ENCODE results near the gene BBC3. TPM values are rescaled to one million over a fixed set of nuclear protein-coding genes. Genes with fewer than 3 reads are reported as not detected.

BBC3 gene
- total RNA-seq, 4 donors from 2014 or later = 0.48 to 3.2 (median 2.6) TPM

DNA sequence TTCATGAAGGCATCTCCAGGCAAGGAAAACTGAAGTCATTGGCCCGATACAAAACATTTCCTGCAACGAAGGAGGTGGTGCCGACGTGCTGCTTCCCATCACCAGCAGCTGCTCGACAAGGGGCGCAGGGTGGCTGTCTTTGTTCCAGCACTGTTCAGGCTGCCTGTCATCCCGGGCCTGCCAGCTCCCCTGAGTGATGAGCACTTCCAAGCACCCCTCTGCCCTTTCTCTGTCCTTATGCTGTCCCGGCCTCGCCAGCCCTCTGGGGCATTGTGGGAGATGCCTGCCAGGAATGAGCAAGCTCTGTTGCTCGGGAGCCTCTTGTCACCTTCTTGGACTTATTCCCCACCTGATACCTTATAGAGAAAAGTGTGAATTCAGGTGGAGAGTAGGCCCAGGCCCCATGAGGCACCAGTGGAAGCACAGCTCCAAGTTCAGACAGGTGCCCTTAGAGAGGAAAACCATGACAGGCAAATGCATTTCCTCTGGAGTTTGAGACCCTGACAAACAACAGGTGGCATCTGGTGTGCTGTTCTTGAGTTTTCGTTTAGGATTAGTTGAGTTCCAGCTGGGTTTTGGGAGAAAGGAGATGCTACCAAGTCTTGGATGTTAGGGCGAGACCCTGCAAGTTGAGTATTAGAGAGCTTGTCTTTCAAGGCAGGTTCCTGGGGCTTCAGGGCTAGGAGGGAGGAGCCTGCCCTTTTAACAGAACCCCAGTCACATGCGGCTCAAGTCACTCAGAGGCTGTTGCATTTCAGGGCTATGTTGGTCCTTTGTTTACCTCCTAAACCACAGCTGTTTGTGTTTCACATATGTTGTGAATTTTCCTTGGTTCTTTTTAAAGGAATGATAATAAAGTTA, 21.4 kb downstream of the BBC3 start:
- H3K4me3 ChIP-seq = no peak overlapping the region
- no peaks in the 10 kb centered on the region for H3K27me3 ChIP-seq
- no peak for DNase-seq
- H3K27ac ChIP-seq = no peak overlapping the region
- peaks cover 0 to 10% (median 5%) of the 10 kb centered on the region in 3 donors for H3K4me1 ChIP-seq
- intact Hi-C loops (cut with DNase I) = loop anchor here (10.0 kb wide), 1 partner anchor 65 kb away; no protein-coding TSS in a partner anchor
- peaks cover 4 to 60% (median 12%) of the 10 kb centered on the region in 3 donors for H3K36me3 ChIP-seq
- no peaks in the 10 kb centered on the region for H3K9me3 ChIP-seq
- no peak for TF ChIP-seq POLR2A (IDR thresholded peaks at IDR 0.05)
- TF ChIP-seq, protein P1, sequence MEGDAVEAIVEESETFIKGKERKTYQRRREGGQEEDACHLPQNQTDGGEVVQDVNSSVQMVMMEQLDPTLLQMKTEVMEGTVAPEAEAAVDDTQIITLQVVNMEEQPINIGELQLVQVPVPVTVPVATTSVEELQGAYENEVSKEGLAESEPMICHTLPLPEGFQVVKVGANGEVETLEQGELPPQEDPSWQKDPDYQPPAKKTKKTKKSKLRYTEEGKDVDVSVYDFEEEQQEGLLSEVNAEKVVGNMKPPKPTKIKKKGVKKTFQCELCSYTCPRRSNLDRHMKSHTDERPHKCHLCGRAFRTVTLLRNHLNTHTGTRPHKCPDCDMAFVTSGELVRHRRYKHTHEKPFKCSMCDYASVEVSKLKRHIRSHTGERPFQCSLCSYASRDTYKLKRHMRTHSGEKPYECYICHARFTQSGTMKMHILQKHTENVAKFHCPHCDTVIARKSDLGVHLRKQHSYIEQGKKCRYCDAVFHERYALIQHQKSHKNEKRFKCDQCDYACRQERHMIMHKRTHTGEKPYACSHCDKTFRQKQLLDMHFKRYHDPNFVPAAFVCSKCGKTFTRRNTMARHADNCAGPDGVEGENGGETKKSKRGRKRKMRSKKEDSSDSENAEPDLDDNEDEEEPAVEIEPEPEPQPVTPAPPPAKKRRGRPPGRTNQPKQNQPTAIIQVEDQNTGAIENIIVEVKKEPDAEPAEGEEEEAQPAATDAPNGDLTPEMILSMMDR (IDR thresholded peaks at IDR 0.05) = no peak
- WGBS, 2 donors = 74 to 80% methylated on average over 13 of the region's 13 CpGs

DNA sequence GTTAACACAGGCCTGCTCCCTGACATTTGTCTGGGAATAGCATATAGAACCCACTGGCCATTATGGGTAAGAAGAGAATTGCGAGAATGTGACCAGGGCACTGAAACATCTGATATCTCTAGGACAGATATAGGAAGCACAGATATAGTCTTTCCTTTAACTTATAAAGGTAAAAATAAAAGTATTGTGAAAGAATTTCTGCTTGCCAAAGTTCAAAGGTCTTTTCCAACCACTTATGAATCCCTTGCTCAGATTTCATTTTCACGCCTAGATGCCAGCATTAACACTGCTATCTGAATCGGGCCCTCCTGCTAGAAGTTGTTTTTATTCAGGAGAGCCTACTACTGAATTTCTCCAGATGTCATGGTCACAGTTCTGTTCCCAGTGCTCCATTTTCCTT, 27.7 kb downstream of the BBC3 start:
- Histone ChIP-seq H3K27me3 (no peaks in the 10 kb centered on the region), H3K4me3 (no peak overlapping the region), H3K36me3 (peaks cover 13 to 97% (median 14%) of the 10 kb centered on the region in 3 donors), H3K9me3 (no peaks in the 10 kb centered on the region), H3K27ac (no peak overlapping the region), H3K4me1 (no peaks in the 10 kb centered on the region)
- no peak for DNase-seq
- 67 to 87% methylated on average over 3 of the region's 3 CpGs for WGBS, 2 donors
- intact Hi-C loops (cut with DNase I) = loop anchor here (10.0 kb wide), 1 partner anchor 58 kb away; no protein-coding TSS in a partner anchor
- TF ChIP-seq, protein P1 (IDR thresholded peaks at IDR 0.05) = no peak
- TF ChIP-seq POLR2A (IDR thresholded peaks at IDR 0.05) = no peak

DNA sequence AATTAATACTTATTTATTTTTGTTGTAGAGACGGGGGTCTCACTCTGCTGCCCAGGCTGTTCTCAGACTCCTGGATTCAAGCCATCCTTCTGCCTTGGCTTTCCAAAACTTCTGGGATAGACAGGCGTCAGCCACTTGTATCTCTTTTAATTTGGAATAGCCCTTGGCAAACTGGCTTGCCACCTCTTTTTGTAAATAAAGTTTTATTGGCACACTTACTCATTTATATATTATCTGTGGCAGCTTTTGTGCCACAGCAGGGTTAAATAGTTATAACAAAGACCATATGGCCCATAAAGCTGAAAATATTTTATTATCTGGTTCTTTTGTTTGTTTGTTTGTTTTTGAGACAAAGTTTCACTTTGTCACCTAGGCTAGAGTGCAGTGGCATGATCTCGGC, 30.5 kb downstream of the BBC3 start:
- H3K9me3 ChIP-seq = no peaks in the 10 kb centered on the region
- no peak overlapping the region for H3K27ac ChIP-seq
- intact Hi-C loops (cut with DNase I) = loop anchor here (10.0 kb wide), 1 partner anchor 56 kb away; no protein-coding TSS in a partner anchor
- no peaks in the 10 kb centered on the region for H3K27me3 ChIP-seq
- no peak overlapping the region for H3K4me3 ChIP-seq
- peaks cover 18 to 83% (median 20%) of the 10 kb centered on the region in 3 donors for H3K36me3 ChIP-seq
- no peak for DNase-seq
- TF ChIP-seq POLR2A (IDR thresholded peaks at IDR 0.05) = no peak
- TF ChIP-seq, protein P1 (IDR thresholded peaks at IDR 0.05) = no peak
- WGBS, 2 donors = 60 to 84% methylated on average over 3 of the region's 3 CpGs
- no peaks in the 10 kb centered on the region for H3K4me1 ChIP-seq

GRCh38 chr19:47197141-47197540, 33.9 kb downstream of the BBC3 start:
- peaks cover 12 to 49% (median 12%) of the 10 kb centered on the region in 3 donors for H3K36me3 ChIP-seq
- no peak overlapping the region for H3K27ac ChIP-seq
- H3K4me1 ChIP-seq = peaks cover 0 to 12% (median 3%) of the 10 kb centered on the region in 3 donors
- H3K27me3 ChIP-seq = no peaks in the 10 kb centered on the region
- H3K4me3 ChIP-seq = no peak overlapping the region
- no peak for TF ChIP-seq POLR2A (IDR thresholded peaks at IDR 0.05)
- TF ChIP-seq, protein P1 (IDR thresholded peaks at IDR 0.05) = no peak
- WGBS, 2 donors = 76 to 85% methylated on average over 4 of the region's 4 CpGs
- DNase-seq = no peak
- no peaks in the 10 kb centered on the region for H3K9me3 ChIP-seq
- intact Hi-C loops (cut with DNase I) = no loop called here

DNA sequence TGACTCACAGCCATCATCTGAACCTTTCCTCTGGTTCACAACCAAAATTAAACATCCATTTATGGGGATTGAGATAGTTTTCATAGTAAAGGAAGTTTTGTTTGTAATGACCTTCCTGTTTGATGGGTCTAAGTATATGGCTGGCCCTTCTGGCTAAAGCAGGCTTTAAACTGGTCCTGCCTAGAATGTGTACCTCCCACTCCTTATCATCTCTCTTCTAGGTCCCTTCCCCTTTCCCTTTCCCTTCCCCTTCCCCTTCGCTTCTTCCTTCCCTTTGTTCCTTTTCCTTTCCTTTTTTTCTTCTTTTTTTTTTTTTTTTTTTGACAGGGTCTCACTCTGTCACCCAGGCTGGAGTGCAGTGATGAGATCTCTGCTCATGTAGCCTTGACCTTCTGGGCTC, 35.6 kb downstream of the BBC3 start:
- H3K9me3 ChIP-seq = no peaks in the 10 kb centered on the region
- intact Hi-C loops (cut with DNase I) = no loop called here
- no peak for DNase-seq
- no peak overlapping the region for H3K27ac ChIP-seq
- H3K4me3 ChIP-seq = no peak overlapping the region
- WGBS, 2 donors = 91 to 100% methylated on average over 1 of the region's 1 CpG
- peaks cover 12 to 32% (median 12%) of the 10 kb centered on the region in 3 donors for H3K36me3 ChIP-seq
- H3K4me1 ChIP-seq = peaks cover 3 to 22% (median 8%) of the 10 kb centered on the region in 3 donors
- TF ChIP-seq, protein P1 (IDR thresholded peaks at IDR 0.05) = no peak
- no peak for TF ChIP-seq POLR2A (IDR thresholded peaks at IDR 0.05)
- H3K27me3 ChIP-seq = no peaks in the 10 kb centered on the region
